ENCODE measurements around the gene ELMO1. TPM values are rescaled to one million over a fixed set of nuclear protein-coding genes. Genes with fewer than 3 reads are reported as not detected.

ELMO1 gene
- total and polyA plus RNA-seq, 2 of the 13 experiments (the other 11 are each of a cell fraction or from before 2014, with no cell fraction given): 0.11 to 0.17 TPM

DNA sequence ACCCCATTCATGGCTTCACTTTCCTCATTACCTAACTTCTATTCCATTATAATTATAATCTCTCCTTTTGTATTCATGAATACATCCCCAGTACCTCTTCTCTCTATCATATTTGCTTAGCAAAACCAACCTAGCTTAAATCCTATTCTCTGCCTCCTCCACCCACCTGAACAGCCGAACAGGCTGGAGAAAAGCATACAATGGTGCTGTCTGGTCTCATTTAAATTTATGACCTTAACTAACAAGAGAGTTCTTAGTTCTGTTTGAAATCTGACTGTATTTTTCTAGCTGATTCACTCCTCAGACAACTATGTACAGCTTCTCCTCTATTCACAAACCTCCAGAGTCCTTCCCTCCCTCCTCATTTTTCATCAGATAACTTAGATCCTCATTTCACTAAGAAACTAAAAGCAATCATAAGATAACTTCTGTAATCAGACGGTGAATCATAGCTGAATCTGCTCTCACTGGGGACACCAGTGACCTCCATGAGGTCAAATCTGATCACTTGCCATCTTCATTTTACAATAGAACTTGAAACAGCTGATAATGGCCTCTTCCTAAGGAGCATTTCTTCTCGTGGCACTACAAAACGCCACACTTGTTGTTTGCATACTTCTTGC, 490.4 kb downstream of the ELMO1 start (continued):
- TF ChIP-seq STAT6 (CRISPR knock-in tag; IDR thresholded peaks at IDR 0.05; ENCODE audit: borderline replicate concordance): no peak

- no peak for FAIRE-seq
- in situ Hi-C loops (cut with HindIII; ENCODE audit: extremely low pct_ligation_motif_present, low pct_unique_long_range_greater_than_20kb): loop anchor here (25.0 kb wide), 1 partner anchor 495 kb away; no protein-coding TSS in a partner anchor
- CTCF ChIA-PET (ENCODE audit: low intra/inter-chr PET ratio, low total read pairs): no interaction called here
Observed at GRCh38 chr7:36957620-36958019, 491.0 kb downstream of the ELMO1 start.

More at GRCh38 chr7:36957620-36958019, 491.0 kb downstream of the ELMO1 start:
- no peak overlapping the region for H3K9ac ChIP-seq (ENCODE audit: insufficient read depth, low read depth, low read length)
- intact Hi-C loops (cut with micrococcal nuclease; ENCODE audit: unreplicated experiment): no loop called here
- ATAC-seq (no peak), DNase-seq (ENCODE audit: low spot score) (no peak)
- no peaks in the 10 kb centered on the region for H4K20me1 ChIP-seq (ENCODE audit: insufficient read depth, low read length)
- no TSS peak for BruUV-seq (replicated peaks)
- no peak overlapping the region for H3K4me2 ChIP-seq (ENCODE audit: low read depth, low read length)
- H3K4me3 ChIP-seq (replicated peaks in 1 of 3; ENCODE audit: insufficient read depth in 1 of 3, low read depth in 2 of 3, low read length in 3 of 3): no peak overlapping the region
- no peak overlapping the region for H2AFZ ChIP-seq (ENCODE audit: low read length)
- 36% methylated on average over 3 of the region's 3 CpGs for WGBS (ENCODE audit: low lambda C conversion rate)
- no peak overlapping the region for H3K27ac ChIP-seq (ENCODE audit: extremely low read length, insufficient read depth, low read length)
- peaks cover 35% of the 10 kb centered on the region for H3K4me1 ChIP-seq (ENCODE audit: insufficient read depth, low read length)
- no peaks in the 10 kb centered on the region; a peak in 1 of 5 replicates for H3K27me3 ChIP-seq (ENCODE audit: control insufficient read depth in 1 of 2, insufficient read depth in 2 of 2, low read length in 2 of 2)
- no peaks in the 10 kb centered on the region for H3K9me3 ChIP-seq (ENCODE audit: low read length)
- TF ChIP-seq ZNF660 (CRISPR knock-in tag; IDR thresholded peaks at IDR 0.05; ENCODE audit: borderline replicate concordance, low read depth) (no peak), ZSCAN31 (CRISPR knock-in tag; IDR thresholded peaks at IDR 0.05; ENCODE audit: low read depth) (no peak), ZBTB26 (CRISPR knock-in tag; IDR thresholded peaks at IDR 0.05; ENCODE audit: borderline replicate concordance) (no peak), ZSCAN12 (CRISPR knock-in tag; IDR thresholded peaks at IDR 0.05) (no peak), ZNF260 (CRISPR knock-in tag; IDR thresholded peaks at IDR 0.05; ENCODE audit: borderline replicate concordance, low read depth) (no peak), AKAP8 (CRISPR knock-in tag; IDR thresholded peaks at IDR 0.05) (no peak), AKNA (CRISPR knock-in tag; IDR thresholded peaks at IDR 0.05; ENCODE audit: borderline replicate concordance) (no peak), ZNF746 (CRISPR knock-in tag; IDR thresholded peaks at IDR 0.05) (no peak), ZNF619 (CRISPR knock-in tag; IDR thresholded peaks at IDR 0.05) (no peak), ZFP90 (CRISPR knock-in tag; IDR thresholded peaks at IDR 0.05; ENCODE audit: borderline replicate concordance) (no peak)
- TF ChIP-seq, protein P1, sequence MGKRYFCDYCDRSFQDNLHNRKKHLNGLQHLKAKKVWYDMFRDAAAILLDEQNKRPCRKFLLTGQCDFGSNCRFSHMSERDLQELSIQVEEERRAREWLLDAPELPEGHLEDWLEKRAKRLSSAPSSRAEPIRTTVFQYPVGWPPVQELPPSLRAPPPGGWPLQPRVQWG (CRISPR knock-in tag; IDR thresholded peaks at IDR 0.05; ENCODE audit: borderline replicate concordance, low read depth): no peak
- no peaks in the 10 kb centered on the region for H3K36me3 ChIP-seq (replicated peaks in 1 of 2; ENCODE audit: control insufficient read depth in 1 of 2, insufficient read depth in 2 of 2, low read length in 2 of 2)
- H3K79me2 ChIP-seq (ENCODE audit: insufficient read depth, low read length): no peaks in the 10 kb centered on the region
- POLR2A ChIA-PET: interaction anchor here (1.4 kb wide), 1 partner anchor 14 kb away, joined by 3 read pairs; no protein-coding TSS in a partner anchor

Data from HepG2 (cell line).